Measurements from ENCODE around the gene HYDIN. TPM values are rescaled to one million over a fixed set of nuclear protein-coding genes. Genes with fewer than 3 reads are reported as not detected.
"Not testable (repeated sequence)": the region's sequence is repeated elsewhere in the genome, so short reads cannot be mapped to it uniquely, and the experiment has no call there.

The HYDIN gene
- total RNA-seq, 1 donor from 2014 or later = 0.82 TPM

DNA sequence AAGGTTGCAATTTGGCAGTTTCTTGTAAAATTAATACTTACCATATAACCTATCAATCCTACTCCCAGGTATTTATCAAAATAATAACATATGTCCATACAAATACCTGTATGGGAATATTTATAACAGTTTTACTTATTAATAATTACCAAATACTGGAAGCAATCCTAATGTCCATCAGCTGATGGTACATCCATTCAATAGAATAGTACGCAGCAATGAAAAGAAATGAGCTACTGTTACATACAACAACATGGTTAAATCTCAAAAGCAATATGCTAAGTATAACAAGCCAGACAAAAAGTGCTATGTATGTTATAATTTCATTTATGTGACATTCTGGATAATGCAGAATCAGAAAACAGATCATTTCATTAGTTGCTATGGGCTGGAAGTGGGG, 1.2 kb downstream of the HYDIN start:
- intact Hi-C loops (cut with micrococcal nuclease) = no loop called here
- no peak for ATAC-seq

DNA sequence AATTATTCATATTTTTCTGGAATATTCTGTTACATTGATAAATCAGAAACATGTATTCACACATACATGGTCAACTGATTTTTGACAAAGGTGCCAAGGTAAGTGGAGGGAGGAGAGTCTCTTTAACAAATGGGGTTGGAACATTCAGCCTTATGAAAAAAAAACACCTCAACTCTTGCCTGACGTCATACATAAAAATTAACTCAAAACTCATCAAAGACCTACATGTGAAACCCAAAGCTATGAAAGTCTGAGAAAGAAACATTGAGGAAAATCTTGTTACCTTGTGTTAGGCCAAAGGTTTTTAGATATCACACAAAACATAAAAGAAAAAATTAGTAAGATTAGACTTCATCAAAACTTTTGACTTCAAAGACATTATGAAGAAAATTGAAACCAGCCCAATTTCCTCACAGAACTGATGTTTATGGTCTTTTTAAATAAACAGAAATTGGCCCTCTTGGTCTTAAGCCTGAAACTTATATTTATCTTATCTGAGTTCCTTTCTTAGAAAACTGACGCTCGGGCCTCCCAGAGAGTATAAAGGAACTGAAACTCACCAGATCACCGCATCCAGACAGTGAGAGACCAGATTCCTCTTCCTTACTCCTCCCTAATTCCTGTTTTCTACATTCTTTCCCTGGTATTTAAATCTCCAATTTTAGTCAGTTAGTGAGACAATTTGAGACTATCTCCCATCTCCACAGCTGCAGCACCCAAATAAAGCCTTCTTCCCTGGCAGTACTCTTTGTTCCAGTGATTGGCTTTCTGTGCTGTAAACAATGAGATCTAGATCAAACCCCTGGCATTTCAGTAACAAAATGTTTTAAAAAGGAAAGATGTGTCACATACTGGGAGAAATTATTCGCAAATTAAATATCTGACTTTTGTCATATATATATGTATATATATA, 4.0 kb downstream of the HYDIN start:
- intact Hi-C loops (cut with micrococcal nuclease) = no loop called here
- DNase-seq = no peak
- no peak for ATAC-seq

More for the DNA sequence above, 1.2 kb downstream of the HYDIN start:
- DNase-seq = no peak

GRCh38 chr16:71225145-71225544, 5.4 kb downstream of the HYDIN start:
- ATAC-seq (no peak), DNase-seq (no peak)
- intact Hi-C loops (cut with micrococcal nuclease) = no loop called here

DNA sequence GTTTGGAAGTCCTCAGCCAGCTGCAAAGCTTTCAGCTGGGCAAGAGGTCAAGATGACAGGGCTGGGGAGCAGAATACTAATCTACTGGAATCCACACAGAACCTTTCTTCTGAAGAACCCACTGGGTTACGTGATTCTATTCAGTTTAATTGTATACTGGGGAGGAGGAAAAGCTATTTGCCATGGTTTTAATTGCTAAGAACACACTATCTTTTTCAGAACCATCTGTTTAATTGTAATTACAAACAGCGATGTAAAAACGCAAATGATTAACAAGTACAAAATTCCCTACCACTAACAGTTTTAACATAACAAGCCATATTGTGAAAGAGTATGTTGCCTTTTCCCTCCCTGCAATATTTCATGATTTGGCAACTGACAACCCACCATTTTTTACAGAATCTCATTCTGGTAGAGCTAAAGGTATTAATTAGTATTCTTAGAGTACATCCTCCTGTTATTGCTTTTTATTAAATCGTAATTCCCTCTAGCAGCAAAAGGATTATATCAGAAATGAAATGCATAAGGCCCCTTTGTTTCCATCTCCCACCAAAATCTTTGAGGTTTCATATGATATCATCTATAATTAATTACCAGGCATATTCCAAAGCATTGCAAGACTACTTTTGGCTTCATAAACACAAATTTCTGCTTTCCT, 12.1 kb downstream of the HYDIN start:
- intact Hi-C loops (cut with micrococcal nuclease) = no loop called here
- no peak for DNase-seq
- ATAC-seq = no peak

GRCh38 chr16:71217506-71217905, 13.0 kb downstream of the HYDIN start:
- intact Hi-C loops (cut with micrococcal nuclease) = no loop called here
- ATAC-seq = no peak
- DNase-seq = no peak

- intact Hi-C loops (cut with micrococcal nuclease) = no loop called here
- ATAC-seq (no peak), DNase-seq (no peak)
Measured at GRCh38 chr16:71216714-71217113, 13.8 kb downstream of the HYDIN start.

DNA sequence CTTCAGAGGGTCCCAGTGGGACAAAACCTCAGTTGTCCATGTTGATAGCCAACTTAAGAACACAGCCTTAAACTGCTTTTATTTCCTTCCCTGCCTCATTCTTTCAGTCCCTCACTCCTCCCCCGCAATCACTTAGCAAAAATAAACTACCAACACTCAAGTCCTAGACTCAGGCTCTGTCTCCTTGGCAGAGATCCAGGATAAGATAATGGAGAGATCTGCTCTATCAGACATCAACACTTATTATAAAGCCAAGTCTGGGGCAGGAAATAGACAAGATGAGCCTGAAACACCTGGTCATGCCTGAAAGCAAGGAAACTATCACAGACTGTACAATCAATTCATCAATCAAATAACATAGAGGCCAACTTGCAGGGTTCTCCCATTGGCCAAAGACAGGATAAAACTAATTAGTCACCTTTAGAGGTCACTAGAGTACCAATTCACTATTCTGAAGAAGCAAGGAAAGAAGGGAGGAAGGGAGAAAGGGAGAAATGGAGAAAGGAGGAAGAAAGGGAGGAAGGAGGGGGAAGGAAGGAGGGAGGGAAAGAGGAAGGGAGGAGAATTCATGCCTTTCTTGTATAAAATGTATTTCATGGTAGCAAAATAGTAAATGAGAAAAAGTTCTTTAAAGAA, 15.7 kb downstream of the HYDIN start:
- no peak for DNase-seq
- intact Hi-C loops (cut with micrococcal nuclease) = no loop called here

DNA sequence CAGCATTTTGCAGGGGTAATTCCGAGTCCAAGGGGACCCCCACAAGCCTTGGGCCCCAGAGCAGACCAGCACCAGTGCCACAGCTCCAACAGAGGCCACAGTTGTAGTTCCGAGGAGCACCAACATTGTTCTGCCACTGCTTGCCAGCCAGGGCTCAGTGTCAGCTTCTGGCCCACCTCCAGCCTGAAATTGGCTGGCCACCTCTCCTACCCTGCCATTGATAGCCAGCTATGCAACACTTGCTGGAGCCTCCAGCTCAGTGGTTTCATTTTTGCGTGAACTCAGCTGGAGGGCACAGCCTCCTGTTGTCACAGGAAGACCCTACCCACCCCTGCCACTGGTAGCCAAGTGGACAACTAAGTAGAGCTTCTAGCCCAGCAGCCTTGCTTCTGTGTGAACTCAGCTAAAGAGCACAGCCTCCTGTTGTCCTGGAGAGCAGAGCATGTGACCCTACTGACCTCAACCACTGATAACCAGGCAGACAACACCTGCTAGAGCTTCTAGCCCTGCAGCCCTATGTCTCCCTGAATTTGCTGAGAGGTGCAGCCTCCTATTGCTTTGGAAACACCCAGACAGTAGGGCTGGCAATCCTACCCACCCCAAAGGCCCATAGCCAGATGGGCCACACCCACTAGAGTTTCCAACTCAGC, 24.9 kb downstream of the HYDIN start:
- DNase-seq (peak; percentile 26), ATAC-seq (peak; percentile 89)
- intact Hi-C loops (cut with micrococcal nuclease) = no loop called here

More for the DNA sequence above, 15.7 kb downstream of the HYDIN start:
- ATAC-seq = no peak

GRCh38 chr16:71203631-71204030, 26.9 kb downstream of the HYDIN start:
- no peak for ATAC-seq
- DNase-seq = no peak
- intact Hi-C loops (cut with micrococcal nuclease) = no loop called here

DNA sequence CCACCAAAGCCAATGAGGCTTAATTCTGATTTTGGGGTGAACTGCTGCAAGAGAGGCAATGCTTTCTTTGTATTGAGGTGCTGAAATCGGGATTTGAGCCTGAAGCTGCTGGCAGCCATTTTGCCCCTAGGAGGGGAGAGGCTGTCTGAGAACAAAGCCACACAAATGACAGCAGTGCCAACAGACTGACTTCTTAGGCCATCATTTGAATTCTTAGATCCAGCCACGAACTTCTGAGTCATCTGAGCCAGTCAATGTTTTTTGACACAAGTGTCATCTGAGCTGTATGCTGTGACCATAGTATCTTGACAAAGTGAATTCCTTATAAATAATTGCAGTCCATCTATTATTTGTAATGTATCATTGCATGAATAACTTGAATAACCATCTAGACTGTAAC, 29.0 kb downstream of the HYDIN start:
- intact Hi-C loops (cut with micrococcal nuclease) = no loop called here
- no peak for DNase-seq
- ATAC-seq = no peak

DNA sequence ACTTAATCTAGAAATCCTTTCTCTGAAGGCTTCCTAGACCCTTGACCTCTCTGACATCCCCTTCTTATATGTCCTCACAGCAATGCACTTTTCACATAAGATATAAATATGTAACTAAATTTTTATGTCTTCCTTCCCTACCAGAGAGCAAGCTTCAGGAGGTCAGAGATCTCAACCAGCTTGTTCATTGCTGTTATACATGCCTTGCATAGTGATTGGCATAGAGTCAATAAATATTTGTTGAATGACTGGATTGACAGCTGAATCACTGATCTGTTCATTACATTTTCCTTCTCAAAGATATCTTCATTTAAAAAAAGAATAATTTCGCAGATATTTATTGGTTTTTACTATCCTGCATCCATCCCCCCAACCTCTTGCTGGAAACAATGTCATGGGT, 29.5 kb downstream of the HYDIN start:
- DNase-seq (no peak), ATAC-seq (no peak)
- intact Hi-C loops (cut with micrococcal nuclease) = no loop called here

- intact Hi-C loops (cut with micrococcal nuclease) = no loop called here
- no peak for DNase-seq
Measured at GRCh38 chr16:71198408-71198807, 32.1 kb downstream of the HYDIN start.

DNA sequence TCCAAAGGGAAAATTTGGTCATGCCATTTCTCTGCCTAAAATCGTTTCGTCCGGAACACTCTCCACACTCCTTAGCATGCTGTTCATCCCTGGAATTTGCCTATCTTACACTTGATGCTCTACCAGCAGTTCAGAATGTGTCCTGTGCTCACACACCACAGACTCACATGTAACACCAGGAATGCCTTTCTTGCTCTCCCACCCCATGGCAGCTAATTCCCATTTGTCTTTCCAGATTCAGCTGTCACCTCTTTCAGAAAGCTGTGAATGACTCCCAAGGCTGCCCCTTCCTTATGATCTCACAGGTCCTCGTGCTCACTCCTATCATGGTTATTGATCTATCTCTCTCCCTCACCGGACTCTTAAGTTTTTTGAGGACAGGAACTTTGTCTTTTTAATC, 38.1 kb downstream of the HYDIN start:
- DNase-seq (no peak), ATAC-seq (no peak)
- intact Hi-C loops (cut with micrococcal nuclease) = no loop called here

More at GRCh38 chr16:71198408-71198807, 32.1 kb downstream of the HYDIN start:
- no peak for ATAC-seq

DNA sequence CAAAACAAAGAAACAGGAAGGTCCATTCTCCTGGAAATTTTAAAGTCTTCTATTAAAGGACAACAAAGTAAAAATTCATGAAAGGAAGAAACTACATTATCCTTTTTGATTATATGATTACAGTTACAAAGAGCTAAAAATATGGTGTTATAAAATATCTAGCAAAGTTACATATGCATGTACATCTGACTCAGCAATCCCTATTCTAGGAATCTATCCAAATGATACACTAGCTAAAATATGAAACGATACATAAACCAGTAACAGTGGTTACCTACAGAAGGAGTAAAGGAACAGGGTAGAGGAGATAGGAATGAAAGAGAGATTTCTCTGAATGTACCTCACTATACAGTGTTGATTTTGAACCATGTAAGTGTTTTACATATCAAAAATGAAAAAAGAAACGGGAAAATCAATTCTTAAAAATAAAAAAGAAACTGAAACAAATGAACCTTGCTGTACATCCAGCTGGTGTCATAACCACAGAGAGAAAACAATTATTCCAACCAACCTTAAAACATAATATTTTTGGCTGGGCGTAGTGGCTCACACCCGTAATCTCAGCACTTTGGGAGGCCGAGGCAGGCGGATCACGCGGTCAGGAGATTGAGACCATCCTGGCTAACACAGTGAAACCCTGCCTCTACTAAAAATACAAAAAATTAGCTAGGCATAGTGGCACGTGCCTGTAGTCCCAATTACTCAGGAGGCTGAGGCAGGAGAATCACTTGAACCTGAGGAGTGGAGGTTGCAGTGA, 41.4 kb downstream of the HYDIN start:
- intact Hi-C loops (cut with micrococcal nuclease) = no loop called here
- no peak for DNase-seq
- ATAC-seq = no peak

GRCh38 chr16:71185347-71185746, 45.2 kb downstream of the HYDIN start:
- no peak for ATAC-seq
- intact Hi-C loops (cut with micrococcal nuclease) = no loop called here
- no peak for DNase-seq

GRCh38 chr16:71179569-71179968, 51.0 kb downstream of the HYDIN start:
- no peak for DNase-seq
- no peak for ATAC-seq
- intact Hi-C loops (cut with micrococcal nuclease) = no loop called here

- peak; percentile 58 for ATAC-seq
- intact Hi-C loops (cut with micrococcal nuclease) = no loop called here
- DNase-seq = peak; percentile 32
Measured at GRCh38 chr16:71172481-71173207, 57.9 kb downstream of the HYDIN start.

GRCh38 chr16:71161007-71161406, 69.5 kb downstream of the HYDIN start:
- intact Hi-C loops (cut with micrococcal nuclease) = not testable (repeated sequence)

More at GRCh38 chr16:71161007-71161406, 69.5 kb downstream of the HYDIN start:
- not testable (repeated sequence) for DNase-seq, ATAC-seq
